NCI-H1048 (cell line): ENCODE data around the gene RAC3.

ENCODE experiments used
- DNase-seq: peaks from one replicate; lab custom pipeline; 2025; lab: John Stamatoyannopoulos, UW

Gene RAC3

GRCh38 chr17:82041144-82041814 lies 9.8 kb downstream of the RAC3 start:
- no peak for DNase-seq

- no peak for DNase-seq
These were observed 11.2 kb downstream of the RAC3 start for GRCh38 chr17:82042649-82043048.

- DNase-seq, result no peak
These were observed 12.0 kb downstream of the RAC3 start for GRCh38 chr17:82043507-82043906.

- no peak for DNase-seq
These were observed 14.5 kb downstream of the RAC3 start for GRCh38 chr17:82045936-82046484.

GRCh38 chr17:82046903-82047302 lies 15.4 kb downstream of the RAC3 start:
- no peak for DNase-seq

- no peak for DNase-seq
These were observed 15.9 kb downstream of the RAC3 start for GRCh38 chr17:82047379-82047778.

- no peak for DNase-seq
These were observed 16.6 kb downstream of the RAC3 start for GRCh38 chr17:82047914-82048570.

GRCh38 chr17:82048571-82048971 lies 17.1 kb downstream of the RAC3 start:
- no peak for DNase-seq

- DNase-seq, result no peak
These were observed 17.6 kb downstream of the RAC3 start for GRCh38 chr17:82049106-82049505.

GRCh38 chr17:82049521-82049971 lies 18.1 kb downstream of the RAC3 start:
- no peak for DNase-seq

- DNase-seq, result no peak
These were observed 18.8 kb downstream of the RAC3 start for GRCh38 chr17:82050152-82050760.

- no peak for DNase-seq
These were observed 19.5 kb downstream of the RAC3 start for GRCh38 chr17:82050761-82051641.

GRCh38 chr17:82051776-82052637 lies 20.5 kb downstream of the RAC3 start, which contains the start of the genes GPS1 and RFNG:
GPS1 (plus strand) TSS chr17:82051898; CDS start chr17:82051932, 34 bp downstream.
RFNG (minus strand) TSS chr17:82051811; CDS start chr17:82051766, 45 bp downstream.
- no peak for DNase-seq

GRCh38 chr17:82052638-82053059 lies 21.2 kb downstream of the RAC3 start:
- no peak for DNase-seq

GRCh38 chr17:82053130-82053529 lies 21.7 kb downstream of the RAC3 start:
- DNase-seq, result no peak

- DNase-seq, result no peak
These were observed 22.2 kb downstream of the RAC3 start for GRCh38 chr17:82053556-82054263.

GRCh38 chr17:82054351-82055022 lies 23.0 kb downstream of the RAC3 start:
- DNase-seq, result no peak

- DNase-seq, result no peak
These were observed 23.8 kb downstream of the RAC3 start for GRCh38 chr17:82055023-82055964.
